Tibial nerve (tissue), 4 donors: ENCODE data around the gene KIAA1217. TPM values are rescaled to one million over a fixed set of nuclear protein-coding genes. Genes with fewer than 3 reads are reported as not detected.

ENCODE experiments used
- DNase-seq, 2 donors: peaks; one replicate each; pipeline ENCODE4 v3.0.0-alpha.2; 2019; ENCODE audit warnings: low spot score in 2 of 2
- H3K27ac ChIP-seq, 4 donors: fragments of 200-600 bp; sonication (generic) in 3 of 4; one replicate each; pipeline ENCODE4 v1.5.1; 2017 to 2019; ENCODE audit warnings: mild to moderate bottlenecking in 1 of 4
- H3K27me3 ChIP-seq, 2 donors: fragments of 200-600 bp; sonication (generic) in 1 of 2; one replicate each; pipeline versions ENCODE4 v1.5.1 to v1.6.0; 2017 to 2019
- H3K36me3 ChIP-seq, 3 donors: fragments of 200-600 bp; sonication (generic); one replicate each; pipeline ENCODE4 v1.5.1; 2018 to 2019
- H3K4me1 ChIP-seq, 4 donors: fragments of 200-600 bp; sonication (generic) in 3 of 4; one replicate each; pipeline ENCODE4 v1.5.1; 2017 to 2019
- H3K4me3 ChIP-seq, 4 donors: fragments of 200-600 bp; sonication (generic) in 3 of 4; one replicate each; pipeline ENCODE4 v1.5.1; 2017 to 2019; ENCODE audit warnings: mild to moderate bottlenecking in 1 of 4, moderate library complexity in 1 of 4
- H3K9me3 ChIP-seq, 4 donors: fragments of 200-600 bp; sonication (generic) in 3 of 4; one replicate each; pipeline ENCODE4 v1.5.1; 2017 to 2019
- CTCF ChIP-seq, 5 experiments: fragments of 200-600 bp in 3 of 5; fragments of 450-650 bp in 2 of 5; sonication (generic) in 3 of 5; IDR thresholded peaks; one replicate each; pipeline ENCODE4 v1.5.1; 2016 to 2019; ENCODE audit warnings: antibody characterized with exemption in 5 of 5, mild to moderate bottlenecking in 3 of 5, moderate library complexity in 2 of 5
- EP300 ChIP-seq, 2 donors: sonication (generic); formaldehyde crosslinking; IDR thresholded peaks; one replicate each; pipeline ENCODE4 v1.6.1; 2017; ENCODE audit warnings: antibody characterized with exemption in 2 of 2, mild to moderate bottlenecking in 1 of 2
- POLR2A ChIP-seq, 2 donors: fragments of 450-650 bp; IDR thresholded peaks; one replicate each; pipeline ENCODE4 v1.6.1; 2017; ENCODE audit warnings: antibody characterized with exemption in 2 of 2, mild to moderate bottlenecking in 2 of 2, moderate library complexity in 2 of 2
- WGBS, 2 donors: methylation state at CpG; one replicate each; pipeline ENCODE4 v1.1.5; 2018; 5-methylcytosine and 5-hydroxymethylcytosine counted together
- total RNA-seq, 4 donors: library from RNA; depleted of rRNA; stranded (reverse); fragments of >200 nt; gene quantifications; one replicate each; pipeline ENCODE4 v1.1.0, GENCODE V29; 2016

KIAA1217 gene
- total RNA-seq, 4 donors from 2014 or later, result 38.5 to 88.1 (median 58.3) TPM

- 84 to 86% methylated on average over 12 of the region's 12 CpGs for WGBS, 2 donors
- Histone ChIP-seq H3K27me3 (no peaks in the 10 kb centered on the region), H3K27ac (no peak overlapping the region), H3K4me3 (no peak overlapping the region), H3K36me3 (no peaks in the 10 kb centered on the region), H3K4me1 (no peaks in the 10 kb centered on the region), H3K9me3 (no peaks in the 10 kb centered on the region)
- no peak for DNase-seq
- TF ChIP-seq POLR2A (IDR thresholded peaks at IDR 0.05) (no peak), EP300 (IDR thresholded peaks at IDR 0.05) (no peak), CTCF (IDR thresholded peaks at IDR 0.05) (no peak)
These were observed 361.1 kb downstream of the KIAA1217 start for GRCh38 chr10:24569828-24570657.

- Histone ChIP-seq H3K36me3 (no peaks in the 10 kb centered on the region), H3K27me3 (no peaks in the 10 kb centered on the region), H3K27ac (no peak overlapping the region), H3K9me3 (no peaks in the 10 kb centered on the region), H3K4me1 (no peaks in the 10 kb centered on the region), H3K4me3 (no peak overlapping the region)
- 89 to 92% methylated on average over 9 of the region's 9 CpGs for WGBS, 2 donors
- DNase-seq, result no peak
- TF ChIP-seq POLR2A (IDR thresholded peaks at IDR 0.05) (no peak), CTCF (IDR thresholded peaks at IDR 0.05) (no peak), EP300 (IDR thresholded peaks at IDR 0.05) (no peak)
These were observed 361.9 kb downstream of the KIAA1217 start for GRCh38 chr10:24570658-24571426.

GRCh38 chr10:24571870-24572450 lies 363.0 kb downstream of the KIAA1217 start:
- DNase-seq, result no peak
- Histone ChIP-seq H3K27me3 (no peaks in the 10 kb centered on the region), H3K4me1 (no peaks in the 10 kb centered on the region), H3K36me3 (no peaks in the 10 kb centered on the region), H3K9me3 (no peaks in the 10 kb centered on the region), H3K4me3 (no peak overlapping the region), H3K27ac (no peak overlapping the region)
- 59 to 73% methylated on average over 7 of the region's 7 CpGs for WGBS, 2 donors
- TF ChIP-seq EP300 (IDR thresholded peaks at IDR 0.05), result no peak
- no peak for TF ChIP-seq CTCF (IDR thresholded peaks at IDR 0.05)
- no peak for TF ChIP-seq POLR2A (IDR thresholded peaks at IDR 0.05)

GRCh38 chr10:24574161-24574560 lies 365.2 kb downstream of the KIAA1217 start:
- no peak for TF ChIP-seq EP300 (IDR thresholded peaks at IDR 0.05)
- TF ChIP-seq CTCF (IDR thresholded peaks at IDR 0.05), result no peak
- no peak for TF ChIP-seq POLR2A (IDR thresholded peaks at IDR 0.05)
- whole genome bisulfite sequencing, 2 donors, result 91 to 92% methylated on average over 9 of the region's 9 CpGs
- no peak for DNase-seq
- H3K4me3 ChIP-seq, result no peak overlapping the region
- H3K9me3 ChIP-seq, result no peaks in the 10 kb centered on the region
- H3K36me3 ChIP-seq, result no peaks in the 10 kb centered on the region
- no peaks in the 10 kb centered on the region for H3K27me3 ChIP-seq
- H3K27ac ChIP-seq, result no peak overlapping the region
- H3K4me1 ChIP-seq, result no peaks in the 10 kb centered on the region
